Raji (cell line): ENCODE data around the gene TBXT.

Source experiments
- POLR2A ChIP-seq: IDR thresholded peaks from 2 replicates; pipeline ENCODE4 v1.6.1; 2011; ENCODE audit warnings: low read depth, low read length, control low read depth; ENCODE audit not compliant: insufficient read depth

The TBXT gene

GRCh38 chr6:166167801-166168615, at the start of gene TBXT:
Gene TBXT (minus strand): TSS chr6:166167851. CDS start chr6:166167591, 260 bp downstream.
- TF ChIP-seq POLR2A, result no peak

- no peak for TF ChIP-seq POLR2A
These were observed 39.6 kb upstream of the TBXT start for GRCh38 chr6:166207284-166207561.

GRCh38 chr6:166206510-166207283, 39.0 kb upstream of the TBXT start:
- no peak for TF ChIP-seq POLR2A

- no peak for TF ChIP-seq POLR2A
These were observed 38.4 kb upstream of the TBXT start for GRCh38 chr6:166206066-166206465.

- no peak for TF ChIP-seq POLR2A
These were observed 37.4 kb upstream of the TBXT start for GRCh38 chr6:166204852-166205650.

GRCh38 chr6:166203641-166204222, 36.1 kb upstream of the TBXT start:
- no peak for TF ChIP-seq POLR2A

- TF ChIP-seq POLR2A, result no peak
These were observed 35.5 kb upstream of the TBXT start for GRCh38 chr6:166203003-166203640.

- TF ChIP-seq POLR2A, result no peak
These were observed 34.7 kb upstream of the TBXT start for GRCh38 chr6:166202321-166202733.

- TF ChIP-seq POLR2A, result no peak
These were observed 34.2 kb upstream of the TBXT start for GRCh38 chr6:166201878-166202277.

- TF ChIP-seq POLR2A, result no peak
These were observed 29.7 kb upstream of the TBXT start for GRCh38 chr6:166197361-166197760.

GRCh38 chr6:166195860-166196238, 28.2 kb upstream of the TBXT start:
- TF ChIP-seq POLR2A, result no peak

- TF ChIP-seq POLR2A, result no peak
These were observed 27.5 kb upstream of the TBXT start for GRCh38 chr6:166194914-166195859.

GRCh38 chr6:166192557-166192956, 24.9 kb upstream of the TBXT start:
- no peak for TF ChIP-seq POLR2A

GRCh38 chr6:166192136-166192535, 24.5 kb upstream of the TBXT start:
- no peak for TF ChIP-seq POLR2A
